ENCODE results near the gene TBC1D1. TPM values are rescaled to one million over a fixed set of nuclear protein-coding genes. Genes with fewer than 3 reads are reported as not detected.

Gene TBC1D1
- total RNA-seq, 2 donors from 2014 or later = 23.3 to 28.7 TPM

DNA sequence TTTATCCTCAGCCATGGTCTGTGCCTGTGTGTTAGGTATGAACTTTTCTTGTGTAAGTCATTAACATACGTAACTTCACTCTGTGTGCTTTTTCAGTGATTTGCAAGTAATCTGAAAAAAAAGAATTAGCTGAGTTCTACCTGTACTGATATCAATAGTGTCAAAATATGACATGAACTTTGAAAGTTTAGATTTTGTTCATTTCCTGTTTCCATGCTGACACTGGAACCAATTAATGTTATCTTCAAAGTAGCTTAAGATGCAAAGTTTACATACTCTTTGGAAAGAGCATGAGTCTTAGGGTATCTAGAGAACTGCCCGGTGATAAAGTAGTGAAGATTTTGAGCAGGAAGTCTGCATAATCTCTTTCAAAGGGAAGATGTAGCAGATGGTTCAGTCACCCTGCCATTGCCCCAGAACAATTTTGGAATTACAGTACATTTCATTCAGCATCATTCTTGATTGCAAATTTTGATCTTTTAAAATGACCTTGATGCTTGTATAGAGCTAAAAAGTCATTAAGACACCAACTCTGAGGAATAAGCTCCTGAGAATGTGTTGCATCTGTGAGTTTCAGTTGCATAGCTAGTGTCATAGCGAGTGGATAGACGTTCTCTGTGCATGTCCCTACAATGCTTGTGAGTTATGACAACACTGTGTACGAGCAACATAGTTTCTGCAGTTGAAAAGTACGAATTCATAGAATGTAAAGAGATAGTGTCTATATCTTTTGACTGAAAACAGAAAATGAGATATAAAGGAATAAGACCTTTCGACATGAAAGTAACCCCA lies 199.8 kb downstream of the TBC1D1 start:
- no peak overlapping the region for H3K27ac ChIP-seq
- 83 to 91% methylated on average over 7 of the region's 7 CpGs for WGBS, 2 donors
- ATAC-seq = no peak
- no peak overlapping the region for H3K4me3 ChIP-seq
- TF ChIP-seq, protein P1, sequence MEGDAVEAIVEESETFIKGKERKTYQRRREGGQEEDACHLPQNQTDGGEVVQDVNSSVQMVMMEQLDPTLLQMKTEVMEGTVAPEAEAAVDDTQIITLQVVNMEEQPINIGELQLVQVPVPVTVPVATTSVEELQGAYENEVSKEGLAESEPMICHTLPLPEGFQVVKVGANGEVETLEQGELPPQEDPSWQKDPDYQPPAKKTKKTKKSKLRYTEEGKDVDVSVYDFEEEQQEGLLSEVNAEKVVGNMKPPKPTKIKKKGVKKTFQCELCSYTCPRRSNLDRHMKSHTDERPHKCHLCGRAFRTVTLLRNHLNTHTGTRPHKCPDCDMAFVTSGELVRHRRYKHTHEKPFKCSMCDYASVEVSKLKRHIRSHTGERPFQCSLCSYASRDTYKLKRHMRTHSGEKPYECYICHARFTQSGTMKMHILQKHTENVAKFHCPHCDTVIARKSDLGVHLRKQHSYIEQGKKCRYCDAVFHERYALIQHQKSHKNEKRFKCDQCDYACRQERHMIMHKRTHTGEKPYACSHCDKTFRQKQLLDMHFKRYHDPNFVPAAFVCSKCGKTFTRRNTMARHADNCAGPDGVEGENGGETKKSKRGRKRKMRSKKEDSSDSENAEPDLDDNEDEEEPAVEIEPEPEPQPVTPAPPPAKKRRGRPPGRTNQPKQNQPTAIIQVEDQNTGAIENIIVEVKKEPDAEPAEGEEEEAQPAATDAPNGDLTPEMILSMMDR (IDR thresholded peaks at IDR 0.05) = no peak
- TF ChIP-seq POLR2A (IDR thresholded peaks at IDR 0.05) = no peak
- intact Hi-C loops (cut with DNase I) = no loop called here
- H3K9me3 ChIP-seq = no peaks in the 10 kb centered on the region
- no peaks in the 10 kb centered on the region for H3K27me3 ChIP-seq
- H3K4me1 ChIP-seq = peaks cover 50% of the 10 kb centered on the region
- H3K36me3 ChIP-seq (replicated peaks in 1 of 2; ENCODE audit: insufficient read depth in 1 of 2, low read depth in 2 of 2) = no peaks in the 10 kb centered on the region
- no peak for DNase-seq

DNA sequence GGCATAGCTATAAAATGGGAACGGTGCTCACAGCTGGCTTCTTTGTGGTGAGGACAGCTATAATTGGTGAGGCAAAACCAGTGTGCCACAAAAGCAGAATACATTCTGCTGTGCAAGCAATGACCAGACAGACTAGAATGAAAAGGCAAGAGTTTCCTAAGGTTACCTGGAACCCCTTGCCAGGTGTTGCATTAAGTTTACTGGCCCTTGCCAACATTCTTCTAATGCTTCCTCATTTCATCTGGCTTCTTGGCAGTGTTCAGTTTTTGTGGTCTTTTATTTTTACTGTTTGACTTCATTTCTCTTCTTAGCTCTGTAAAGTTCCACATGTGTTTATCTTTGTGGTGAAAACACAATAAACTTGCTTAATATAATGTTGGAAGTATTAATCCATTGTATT lies 200.8 kb downstream of the TBC1D1 start:
- no peak for TF ChIP-seq POLR2A (IDR thresholded peaks at IDR 0.05)
- TF ChIP-seq, protein P1 (IDR thresholded peaks at IDR 0.05) = no peak
- WGBS, 2 donors = 61 to 86% methylated on average over 1 of the region's 1 CpG

DNA sequence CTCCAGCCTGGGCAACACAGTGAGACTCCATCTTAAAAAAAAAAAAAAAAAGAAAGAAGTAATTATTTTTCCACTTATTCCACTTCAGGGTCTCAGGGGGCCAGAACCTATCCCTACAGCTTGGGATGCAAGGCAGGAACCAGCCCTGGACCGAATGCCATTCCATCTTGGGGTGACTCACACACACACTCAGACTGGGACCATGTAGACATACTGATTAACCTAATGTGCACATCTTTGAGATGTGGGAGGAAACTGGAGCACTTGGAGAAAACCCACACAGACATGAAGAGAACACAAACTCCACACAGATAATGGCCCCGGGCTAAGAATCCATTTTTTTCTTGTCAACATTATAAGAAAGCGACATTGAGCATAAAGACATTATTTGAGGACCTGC lies 201.8 kb downstream of the TBC1D1 start:
- no peak overlapping the region for H3K4me3 ChIP-seq
- TF ChIP-seq, protein P1 (IDR thresholded peaks at IDR 0.05) = no peak
- TF ChIP-seq POLR2A (IDR thresholded peaks at IDR 0.05) = no peak
- no peaks in the 10 kb centered on the region for H3K9me3 ChIP-seq
- intact Hi-C loops (cut with DNase I) = no loop called here
- peaks cover 29% of the 10 kb centered on the region for H3K4me1 ChIP-seq
- ATAC-seq (no peak), DNase-seq (no peak)
- 58 to 64% methylated on average over 3 of the region's 3 CpGs for WGBS, 2 donors
- H3K27ac ChIP-seq = no peak overlapping the region
- H3K27me3 ChIP-seq = no peaks in the 10 kb centered on the region
- no peaks in the 10 kb centered on the region for H3K36me3 ChIP-seq (replicated peaks in 1 of 2; ENCODE audit: insufficient read depth in 1 of 2, low read depth in 2 of 2)

More for the DNA sequence above, 200.8 kb downstream of the TBC1D1 start:
- peak overlapping the region in 1 of 4 donors; percentile 33 for H3K27ac ChIP-seq
- DNase-seq = no peak
- no peaks in the 10 kb centered on the region for H3K36me3 ChIP-seq (replicated peaks in 1 of 2; ENCODE audit: insufficient read depth in 1 of 2, low read depth in 2 of 2)
- no peak overlapping the region for H3K4me3 ChIP-seq
- H3K27me3 ChIP-seq = no peaks in the 10 kb centered on the region
- no peak for ATAC-seq
- intact Hi-C loops (cut with DNase I) = no loop called here
- H3K4me1 ChIP-seq = peaks cover 40% of the 10 kb centered on the region
- no peaks in the 10 kb centered on the region for H3K9me3 ChIP-seq

DNA sequence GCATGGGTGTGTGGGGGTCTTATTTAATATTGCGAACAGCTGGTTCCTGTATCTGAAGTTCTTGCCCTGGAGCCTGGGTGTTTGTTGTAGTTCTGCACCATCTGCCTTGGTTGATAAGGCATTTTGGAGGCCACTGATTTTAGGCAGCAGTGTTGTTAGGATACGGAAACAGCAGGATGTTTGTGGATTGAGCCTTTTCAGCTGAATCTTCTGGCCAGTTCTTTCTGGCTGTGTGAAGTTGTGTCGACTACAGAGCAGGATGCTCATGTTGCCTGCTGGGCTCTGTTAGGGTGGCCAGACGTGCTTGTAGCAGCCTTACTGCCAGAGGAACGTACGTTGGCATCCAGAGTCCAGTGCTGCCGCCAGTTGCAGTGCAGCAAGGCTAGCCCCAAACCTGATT lies 203.5 kb downstream of the TBC1D1 start:
- Histone ChIP-seq H3K27me3 (no peaks in the 10 kb centered on the region), H3K4me1 (peaks cover 19% of the 10 kb centered on the region), H3K36me3 (replicated peaks in 1 of 2; ENCODE audit: insufficient read depth in 1 of 2, low read depth in 2 of 2) (no peaks in the 10 kb centered on the region), H3K27ac (no peak overlapping the region), H3K9me3 (no peaks in the 10 kb centered on the region), H3K4me3 (no peak overlapping the region)
- intact Hi-C loops (cut with DNase I) = no loop called here
- ATAC-seq (no peak), DNase-seq (no peak)
- TF ChIP-seq, protein P1 (IDR thresholded peaks at IDR 0.05) = no peak
- no peak for TF ChIP-seq POLR2A (IDR thresholded peaks at IDR 0.05)
- 73 to 82% methylated on average over 7 of the region's 7 CpGs for WGBS, 2 donors

DNA sequence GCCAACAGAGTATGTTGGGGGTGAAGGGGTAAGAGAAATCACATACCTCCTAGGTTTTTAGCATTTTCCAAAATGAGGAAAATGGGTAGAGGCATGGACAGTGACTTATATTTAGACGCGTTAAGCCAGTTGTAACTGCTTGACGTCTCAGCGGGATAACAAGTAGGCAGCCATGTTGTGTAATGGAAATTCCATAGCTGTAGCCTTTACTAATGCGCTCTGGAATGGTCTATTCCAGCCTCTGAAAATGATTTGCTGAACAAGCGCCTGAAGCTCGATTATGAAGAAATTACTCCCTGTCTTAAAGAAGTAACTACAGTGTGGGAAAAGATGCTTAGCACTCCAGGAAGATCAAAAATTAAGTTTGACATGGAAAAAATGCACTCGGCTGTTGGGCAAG lies 204.8 kb downstream of the TBC1D1 start:
- intact Hi-C loops (cut with DNase I) = no loop called here
- no peaks in the 10 kb centered on the region for H3K9me3 ChIP-seq
- TF ChIP-seq, protein P1 (IDR thresholded peaks at IDR 0.05) = no peak
- TF ChIP-seq POLR2A (IDR thresholded peaks at IDR 0.05) = no peak
- 92 to 97% methylated on average over 8 of the region's 8 CpGs for WGBS, 2 donors
- H3K36me3 ChIP-seq (replicated peaks in 1 of 2; ENCODE audit: insufficient read depth in 1 of 2, low read depth in 2 of 2) = no peaks in the 10 kb centered on the region
- no peaks in the 10 kb centered on the region for H3K27me3 ChIP-seq
- no peak overlapping the region for H3K4me3 ChIP-seq
- DNase-seq = no peak
- no peak for ATAC-seq
- H3K4me1 ChIP-seq = peaks cover 15% of the 10 kb centered on the region
- H3K27ac ChIP-seq = no peak overlapping the region

Measured in body of pancreas (tissue), 4 donors.